ENCODE results near the gene CDC42. TPM values are rescaled to one million over a fixed set of nuclear protein-coding genes. Genes with fewer than 3 reads are reported as not detected.

Gene CDC42
- total and polyA plus RNA-seq, 4 donors: 387 to 542 (median 425) TPM

DNA sequence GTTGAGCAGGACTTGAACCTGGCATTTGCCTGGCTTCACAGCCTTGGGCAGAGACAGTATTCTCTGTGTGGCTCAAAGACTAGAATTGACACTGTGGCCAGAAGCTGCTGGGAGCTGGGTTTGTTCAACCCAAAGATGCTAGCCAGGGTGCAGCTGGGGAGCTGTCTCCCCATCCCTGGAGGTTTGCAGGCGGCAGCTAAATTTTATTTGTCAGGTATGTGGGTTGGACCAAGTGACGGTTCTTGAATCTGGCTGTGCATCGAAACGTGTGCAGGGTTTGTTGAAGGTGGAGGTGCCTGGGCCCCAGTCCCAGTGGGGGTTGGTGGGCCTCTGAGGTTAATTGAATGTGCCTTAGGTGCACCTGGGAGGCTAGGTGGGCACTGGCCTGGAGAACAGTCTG is 78.6 kb downstream of the CDC42 start:
- Histone ChIP-seq H3K4me1 (ENCODE audit: control insufficient read depth, insufficient read depth, low read length) (peaks cover 47% of the 10 kb centered on the region), H3K4me3 (ENCODE audit: low read depth, low read length) (no peak overlapping the region), H3K27me3 (ENCODE audit: control insufficient read depth, insufficient read depth, low read length) (no peaks in the 10 kb centered on the region), H3K9me3 (ENCODE audit: control insufficient read depth, insufficient read depth, low read length) (no peaks in the 10 kb centered on the region), H3K36me3 (ENCODE audit: control insufficient read depth, insufficient read depth, low read length) (peaks cover 44% of the 10 kb centered on the region), H3K27ac (ENCODE audit: low read depth, low read length) (no peak overlapping the region)
- WGBS (ENCODE audit: insufficient coverage): 84% methylated on average over 4 of the region's 4 CpGs
- no peak for DNase-seq (ENCODE audit: low read depth in 4 of 6, low spot score in 6 of 6)

DNA sequence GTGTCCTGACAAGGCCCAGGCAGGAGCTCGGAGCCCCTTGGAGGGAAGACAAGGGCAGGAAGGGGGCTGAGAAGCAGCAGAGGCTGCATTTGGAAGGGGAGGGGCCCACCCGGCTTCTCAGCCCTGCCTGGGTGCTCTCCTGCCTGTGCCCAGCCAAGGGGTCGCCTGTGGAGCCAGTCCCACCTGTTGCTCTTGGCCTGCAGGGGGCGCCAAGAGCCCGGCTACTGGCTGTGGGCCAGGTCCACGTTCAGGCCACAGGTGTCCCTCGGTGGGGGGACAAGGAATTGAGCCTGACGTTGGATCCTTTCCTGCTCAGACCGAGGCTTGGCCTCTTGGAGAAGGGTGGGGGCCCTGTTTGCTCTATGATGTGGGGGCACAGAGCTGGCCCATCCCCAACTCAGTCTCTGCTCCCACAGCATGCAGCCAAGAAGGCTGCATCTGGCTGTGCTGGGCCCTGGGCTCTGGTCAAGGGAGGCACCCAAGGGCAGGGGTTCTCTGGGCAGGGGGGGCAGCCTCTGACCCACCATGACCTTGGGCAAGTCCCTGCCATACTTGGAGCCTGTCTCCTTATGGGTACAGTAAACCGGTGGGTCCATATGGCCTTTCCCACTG is 79.5 kb downstream of the CDC42 start:
- Histone ChIP-seq H3K27me3 (ENCODE audit: control insufficient read depth, insufficient read depth, low read length) (no peaks in the 10 kb centered on the region), H3K4me3 (ENCODE audit: low read depth, low read length) (no peak overlapping the region), H3K27ac (ENCODE audit: low read depth, low read length) (no peak overlapping the region), H3K9me3 (ENCODE audit: control insufficient read depth, insufficient read depth, low read length) (no peaks in the 10 kb centered on the region), H3K4me1 (ENCODE audit: control insufficient read depth, insufficient read depth, low read length) (peaks cover 53% of the 10 kb centered on the region), H3K36me3 (ENCODE audit: control insufficient read depth, insufficient read depth, low read length) (peaks cover 41% of the 10 kb centered on the region)
- peak in 2 of 6 donors; percentile 44 to 71 for DNase-seq (ENCODE audit: low read depth in 4 of 6, low spot score in 6 of 6)
- WGBS (ENCODE audit: insufficient coverage): 16% methylated on average over 10 of the region's 10 CpGs

DNA sequence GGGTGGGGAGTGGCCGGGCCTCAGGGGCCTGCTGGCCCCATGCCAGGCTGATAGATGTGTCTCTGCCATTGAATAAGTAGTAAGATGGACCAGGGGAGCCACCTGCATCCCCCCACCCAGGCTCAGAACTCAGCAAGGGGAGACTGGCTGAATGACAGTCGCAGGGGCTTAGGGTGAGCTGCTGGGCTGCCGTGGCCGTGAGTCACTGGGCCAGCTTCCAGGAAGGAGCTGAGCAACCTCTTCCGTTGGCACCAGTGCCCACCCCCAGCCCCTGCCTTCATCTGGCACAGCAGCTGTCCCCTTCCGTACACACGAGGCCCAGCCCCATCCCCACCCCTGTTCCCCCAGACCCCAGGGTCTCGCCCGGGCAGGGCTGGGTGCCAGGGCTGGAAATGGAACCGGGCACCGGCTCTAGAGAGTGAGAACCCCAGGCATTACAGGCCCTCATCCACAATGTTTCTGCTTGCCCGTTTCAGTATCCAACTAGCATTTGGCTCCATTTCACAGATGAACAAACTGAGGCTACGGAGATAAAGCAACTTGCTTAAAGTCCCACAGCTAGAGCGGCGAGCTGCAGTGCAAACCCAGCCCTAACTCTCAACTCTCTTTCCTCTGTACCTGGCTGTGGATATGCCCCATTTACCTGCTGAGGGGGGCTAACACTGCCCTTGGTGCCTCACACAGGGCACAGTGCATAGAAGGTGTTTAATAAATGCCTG is 80.2 kb downstream of the CDC42 start:
- peak in 1 of 6 donors; percentile 53 for DNase-seq (ENCODE audit: low read depth in 4 of 6, low spot score in 6 of 6)
- Histone ChIP-seq H3K27me3 (ENCODE audit: control insufficient read depth, insufficient read depth, low read length) (no peaks in the 10 kb centered on the region), H3K4me3 (ENCODE audit: low read depth, low read length) (no peak overlapping the region), H3K4me1 (ENCODE audit: control insufficient read depth, insufficient read depth, low read length) (peaks cover 60% of the 10 kb centered on the region), H3K27ac (ENCODE audit: low read depth, low read length) (no peak overlapping the region), H3K36me3 (ENCODE audit: control insufficient read depth, insufficient read depth, low read length) (peaks cover 43% of the 10 kb centered on the region), H3K9me3 (ENCODE audit: control insufficient read depth, insufficient read depth, low read length) (no peaks in the 10 kb centered on the region)
- WGBS (ENCODE audit: insufficient coverage): 51% methylated on average over 15 of the region's 15 CpGs

DNA sequence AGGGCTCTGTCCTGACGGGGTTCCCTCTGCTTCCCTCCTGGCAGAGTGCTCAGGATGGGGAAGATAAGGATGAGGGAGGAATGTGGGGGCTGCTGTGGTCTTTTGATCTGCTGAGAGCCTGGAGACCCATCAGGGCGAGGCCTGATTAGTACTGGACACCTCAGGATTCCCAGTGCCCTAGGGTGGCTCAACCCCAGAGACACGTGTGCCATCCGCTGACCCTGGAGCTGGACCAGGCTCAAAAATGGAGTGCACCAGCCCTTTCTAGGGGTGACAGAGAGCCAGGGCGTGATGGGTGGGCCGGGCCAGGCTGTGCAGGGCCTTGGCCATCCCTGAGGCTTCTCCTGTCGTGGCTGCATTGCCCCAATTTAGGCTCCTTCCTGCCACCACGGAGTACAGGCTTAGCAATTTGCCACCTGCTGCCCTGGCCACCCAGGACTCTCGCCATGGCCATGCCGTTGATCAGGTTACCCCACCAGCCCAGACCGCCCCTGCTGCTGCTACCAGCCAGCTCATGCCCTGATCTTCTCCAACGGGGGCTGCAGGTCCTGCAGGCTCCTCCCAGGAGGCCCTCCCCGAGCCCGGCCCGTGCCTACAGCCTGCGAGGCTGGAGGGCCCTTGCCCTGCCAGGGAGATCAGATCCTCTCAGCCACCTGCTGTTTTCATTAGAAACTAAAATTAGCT is 80.9 kb downstream of the CDC42 start:
- H3K36me3 ChIP-seq (ENCODE audit: control insufficient read depth, insufficient read depth, low read length): peaks cover 38% of the 10 kb centered on the region
- no peak overlapping the region for H3K4me3 ChIP-seq (ENCODE audit: low read depth, low read length)
- no peak for DNase-seq (ENCODE audit: low read depth in 4 of 6, low spot score in 6 of 6)
- peaks cover 57% of the 10 kb centered on the region for H3K4me1 ChIP-seq (ENCODE audit: control insufficient read depth, insufficient read depth, low read length)
- WGBS (ENCODE audit: insufficient coverage): 64% methylated on average over 16 of the region's 16 CpGs
- H3K9me3 ChIP-seq (ENCODE audit: control insufficient read depth, insufficient read depth, low read length): no peaks in the 10 kb centered on the region
- no peak overlapping the region for H3K27ac ChIP-seq (ENCODE audit: low read depth, low read length)
- no peaks in the 10 kb centered on the region for H3K27me3 ChIP-seq (ENCODE audit: control insufficient read depth, insufficient read depth, low read length)

DNA sequence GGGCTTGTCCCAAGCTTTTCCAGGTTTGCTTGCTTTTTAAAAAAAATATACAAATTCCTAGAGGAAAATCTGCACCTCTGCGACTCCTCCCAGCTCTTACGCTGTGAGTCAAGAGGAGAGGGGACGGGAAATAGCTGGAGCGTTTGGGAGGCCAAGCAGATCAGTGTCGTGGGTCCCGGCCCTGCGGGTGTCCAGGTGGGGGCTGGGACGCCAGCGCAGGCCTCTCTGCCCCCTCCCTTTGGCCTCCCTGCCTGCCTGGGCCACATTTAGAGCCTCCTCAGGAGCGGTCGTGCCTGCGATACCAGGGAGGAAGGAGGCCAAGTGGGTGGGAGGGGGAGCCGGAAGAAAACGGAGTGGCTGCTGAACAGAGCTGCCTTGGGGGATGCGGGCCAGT is 81.4 kb downstream of the CDC42 start:
- no peaks in the 10 kb centered on the region for H3K27me3 ChIP-seq (ENCODE audit: control insufficient read depth, insufficient read depth, low read length)
- H3K27ac ChIP-seq (ENCODE audit: low read depth, low read length): no peak overlapping the region
- H3K9me3 ChIP-seq (ENCODE audit: control insufficient read depth, insufficient read depth, low read length): no peaks in the 10 kb centered on the region
- DNase-seq (ENCODE audit: low read depth in 4 of 6, low spot score in 6 of 6): no peak
- H3K36me3 ChIP-seq (ENCODE audit: control insufficient read depth, insufficient read depth, low read length): peaks cover 38% of the 10 kb centered on the region
- no peak overlapping the region for H3K4me3 ChIP-seq (ENCODE audit: low read depth, low read length)
- H3K4me1 ChIP-seq (ENCODE audit: control insufficient read depth, insufficient read depth, low read length): peaks cover 62% of the 10 kb centered on the region
- WGBS (ENCODE audit: insufficient coverage): 34% methylated on average over 6 of the region's 15 CpGs

DNA sequence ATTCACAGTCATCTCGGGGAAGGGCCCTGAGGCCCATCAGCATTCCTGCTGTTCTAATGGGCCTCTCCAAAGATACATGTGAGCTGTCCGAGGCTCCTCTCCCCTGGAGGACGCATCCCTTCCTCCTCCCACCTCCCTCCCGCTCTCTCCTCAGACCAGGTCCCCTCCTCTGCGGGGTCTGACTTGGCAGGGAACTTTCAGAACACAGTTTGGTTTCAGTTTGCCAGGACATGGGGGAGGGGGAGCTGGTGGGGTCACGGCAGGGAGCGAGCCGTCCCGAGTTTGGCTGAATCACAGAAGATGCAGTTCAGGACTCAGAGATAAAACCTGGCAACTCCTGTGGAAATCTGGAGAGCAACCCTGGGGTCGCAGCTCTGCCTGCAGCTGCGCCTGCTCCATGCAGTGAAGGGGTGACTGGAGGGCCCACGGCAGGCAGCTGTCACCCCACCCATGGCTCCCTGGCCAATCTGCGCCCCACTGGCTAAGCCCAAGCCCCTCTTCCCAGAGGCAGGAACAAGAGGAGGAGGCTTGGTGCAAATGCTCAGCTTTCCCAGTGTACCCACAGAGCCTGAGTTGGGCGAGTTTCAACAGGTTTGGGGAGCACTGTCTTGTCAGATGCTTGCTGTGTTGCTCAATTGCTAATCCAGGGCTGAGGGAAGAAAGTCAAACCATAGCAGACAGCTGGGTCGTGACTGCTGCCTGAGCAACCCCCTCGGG is 84.7 kb downstream of the CDC42 start:
- H3K4me1 ChIP-seq (ENCODE audit: control insufficient read depth, insufficient read depth, low read length): peaks cover 87% of the 10 kb centered on the region

DNA sequence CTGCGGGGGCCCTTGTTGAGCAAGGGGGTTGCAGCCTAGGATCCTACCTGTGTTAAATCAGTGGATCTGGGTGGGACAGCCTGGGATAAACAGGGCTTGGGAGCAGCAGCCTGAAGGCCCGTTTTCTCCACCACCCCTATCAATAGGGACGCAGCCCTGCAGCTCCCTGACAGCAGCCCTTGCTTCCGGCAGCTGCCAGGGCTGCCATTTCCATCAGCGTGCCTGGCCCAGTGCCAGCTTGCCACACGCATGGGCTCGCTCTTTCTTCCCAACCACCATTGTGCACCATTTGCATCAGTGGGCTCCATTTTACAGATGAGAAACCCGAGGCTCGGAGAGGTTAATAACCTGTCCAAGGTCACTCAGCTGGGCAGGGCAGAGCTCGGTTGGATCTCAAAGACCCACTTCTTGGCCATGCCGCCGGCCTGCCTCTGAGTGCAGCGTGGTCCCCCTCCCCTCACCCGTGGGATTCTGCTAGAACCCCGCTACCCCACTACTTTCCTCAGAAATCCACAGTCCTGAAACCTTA is 86.6 kb downstream of the CDC42 start:
- H3K27me3 ChIP-seq (ENCODE audit: control insufficient read depth, insufficient read depth, low read length): peaks cover 7% of the 10 kb centered on the region
- peaks cover 37% of the 10 kb centered on the region for H3K36me3 ChIP-seq (ENCODE audit: control insufficient read depth, insufficient read depth, low read length)
- H3K4me3 ChIP-seq (ENCODE audit: low read depth, low read length): no peak overlapping the region
- no peak overlapping the region for H3K27ac ChIP-seq (ENCODE audit: low read depth, low read length)
- H3K4me1 ChIP-seq (ENCODE audit: control insufficient read depth, insufficient read depth, low read length): peaks cover 72% of the 10 kb centered on the region
- no peaks in the 10 kb centered on the region for H3K9me3 ChIP-seq (ENCODE audit: control insufficient read depth, insufficient read depth, low read length)
- WGBS (ENCODE audit: insufficient coverage): 53% methylated on average over 15 of the region's 15 CpGs
- DNase-seq (ENCODE audit: low read depth in 4 of 6, low spot score in 6 of 6): peak in 2 of 6 donors; percentile 66 to 74

More for the DNA sequence above, 84.7 kb downstream of the CDC42 start:
- H3K9me3 ChIP-seq (ENCODE audit: control insufficient read depth, insufficient read depth, low read length): no peaks in the 10 kb centered on the region
- H3K36me3 ChIP-seq (ENCODE audit: control insufficient read depth, insufficient read depth, low read length): peaks cover 37% of the 10 kb centered on the region
- H3K4me3 ChIP-seq (ENCODE audit: low read depth, low read length): no peak overlapping the region
- peak in 2 of 6 donors; percentile 64 to 74 for DNase-seq (ENCODE audit: low read depth in 4 of 6, low spot score in 6 of 6)
- 33% methylated on average over 14 of the region's 16 CpGs for WGBS (ENCODE audit: insufficient coverage)
- peaks cover 7% of the 10 kb centered on the region for H3K27me3 ChIP-seq (ENCODE audit: control insufficient read depth, insufficient read depth, low read length)
- H3K27ac ChIP-seq (ENCODE audit: low read depth, low read length): peak overlapping the region; percentile 47

DNA sequence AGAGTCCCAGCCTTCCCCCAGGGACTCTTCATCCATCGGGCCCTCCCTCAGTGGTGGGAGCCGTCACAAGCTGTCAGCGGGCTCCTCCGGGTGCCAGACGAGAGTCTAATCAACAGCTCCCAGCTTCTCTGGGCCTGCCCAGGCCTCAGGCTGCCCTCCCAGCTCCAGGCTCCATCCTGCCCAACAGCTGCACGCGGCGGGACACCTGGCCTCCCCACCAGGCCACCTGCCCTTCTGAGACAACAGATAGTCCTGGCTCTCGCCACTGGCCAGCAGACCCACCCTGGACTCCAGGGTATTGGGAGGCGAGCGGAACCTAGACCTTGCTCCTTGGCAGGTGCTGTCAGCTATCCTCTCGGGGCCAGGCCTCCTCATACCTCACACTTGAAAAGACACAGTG is 87.3 kb downstream of the CDC42 start:
- peak overlapping the region; percentile 4 for H3K4me3 ChIP-seq (ENCODE audit: low read depth, low read length)
- peaks cover 10% of the 10 kb centered on the region for H3K27me3 ChIP-seq (ENCODE audit: control insufficient read depth, insufficient read depth, low read length)
- 62% methylated on average over 12 of the region's 12 CpGs for WGBS (ENCODE audit: insufficient coverage)
- no peak overlapping the region for H3K27ac ChIP-seq (ENCODE audit: low read depth, low read length)
- no peak for DNase-seq (ENCODE audit: low read depth in 4 of 6, low spot score in 6 of 6)
- no peaks in the 10 kb centered on the region for H3K9me3 ChIP-seq (ENCODE audit: control insufficient read depth, insufficient read depth, low read length)
- H3K4me1 ChIP-seq (ENCODE audit: control insufficient read depth, insufficient read depth, low read length): peaks cover 66% of the 10 kb centered on the region
- peaks cover 37% of the 10 kb centered on the region for H3K36me3 ChIP-seq (ENCODE audit: control insufficient read depth, insufficient read depth, low read length)
